K562 (cell line): ENCODE data around the gene ACHE. TPM values are rescaled to one million over a fixed set of nuclear protein-coding genes. Genes with fewer than 3 reads are reported as not detected.

Source experiments
- ATAC-seq: fragments of 200-7000 bp; cut with Tn5 transposase; 3 replicates; pipeline ENCODE4 v1.9.1; 2020; ENCODE audit warnings: moderate library complexity
- BruUV-seq: library from RNA; stranded (reverse); fragments of 400-500 nt; replicated peaks from 2 replicates; lab custom pipeline; 2021; lab: Mats Ljungman, UMichigan
- CTCF ChIA-PET: fragments of 300-600 bp; formaldehyde crosslinking; extraction: SDS; loops from one replicate; lab custom pipeline; 2021; ENCODE audit warnings: low intra/inter-chr PET ratio; lab: Yijun Ruan, JAX
- POLR2A ChIA-PET: fragments of 300-600, 350-650 bp; sonication (Branson Sonifier 250); formaldehyde crosslinking; extraction: SDS; loops from one replicate; lab custom pipeline; 2021; ENCODE audit warnings: antibody characterized with exemption, inconsistent platforms; lab: Yijun Ruan, JAX
- DNase-seq, 4 experiments: peaks; one replicate each; pipeline versions ENCODE4 v3.0.0 to v3.0.0-alpha.2; 2011 to 2018; ENCODE audit warnings: low spot score in 3 of 4, mixed read lengths in 3 of 4; ENCODE audit errors: extremely low read depth in 1 of 4
- FAIRE-seq: peaks from 2 replicates; lab custom pipeline; 2011; peaks lifted over from hg19 to GRCh38; lab: Jason Lieb, UNC
- H2AFZ ChIP-seq: 2 replicates; pipeline ENCODE4 v1.6.0; 2011; ENCODE audit warnings: low read depth, low read length, control low read depth, inconsistent platforms
- H3K27ac ChIP-seq: fragments of 200-600 bp; 3 replicates; pipeline ENCODE4 v1.8.0; 2011; ENCODE audit warnings: low read depth, mild to moderate bottlenecking, control low read depth, inconsistent platforms, low read length, moderate library complexity, mixed read lengths; ENCODE audit errors: extremely low read depth
- H3K27me3 ChIP-seq, 2 experiments: fragments of 300-600 bp in 1 of 2; 2 replicates in 1 of 2; 3 replicates in 1 of 2; pipeline versions ENCODE4 v1.6.0 to v1.8.0; 2011; ENCODE audit warnings: inconsistent platforms in 2 of 2, low read length in 2 of 2, mild to moderate bottlenecking in 1 of 2, mixed read lengths in 1 of 2, moderate library complexity in 1 of 2; ENCODE audit not compliant: control insufficient read depth in 2 of 2, insufficient read depth in 2 of 2
- H3K36me3 ChIP-seq: fragments of 300-600 bp; 3 replicates; pipeline ENCODE4 v1.8.0; 2011; ENCODE audit warnings: mild to moderate bottlenecking, low read length, inconsistent platforms; ENCODE audit not compliant: control insufficient read depth, insufficient read depth
- H3K4me1 ChIP-seq, 2 experiments: fragments of 200-600 bp in 1 of 2; replicated peaks in 1 of 2; 2 replicates in 1 of 2; 3 replicates in 1 of 2; pipeline versions ENCODE4 v1.5.1 to v1.8.0; 2011; ENCODE audit warnings: inconsistent platforms in 2 of 2, low read length in 2 of 2, mild to moderate bottlenecking in 1 of 2, mixed read lengths in 1 of 2, moderate library complexity in 1 of 2; ENCODE audit not compliant: control insufficient read depth in 2 of 2, insufficient read depth in 2 of 2
- H3K4me2 ChIP-seq: 2 replicates; pipeline ENCODE4 v1.6.1; 2011; ENCODE audit warnings: low read length, control low read depth, inconsistent platforms, mixed read lengths; ENCODE audit not compliant: insufficient read depth
- H3K4me3 ChIP-seq: fragments of 200-600 bp; sonication (generic), shearing (Covaris generic); 2 replicates; pipeline ENCODE4 v1.5.1; 2016; ENCODE audit warnings: control low read depth, inconsistent platforms
- H3K79me2 ChIP-seq: fragments of 200-600 bp; 3 replicates; pipeline ENCODE4 v1.8.0; 2011; ENCODE audit warnings: low read length, inconsistent platforms; ENCODE audit not compliant: control insufficient read depth, insufficient read depth
- H3K9ac ChIP-seq, 2 experiments: 2 replicates each; pipeline versions ENCODE4 v1.6.0 to v1.6.1; 2011; ENCODE audit warnings: low read depth in 2 of 2, low read length in 2 of 2, control low read depth in 1 of 2, inconsistent platforms in 1 of 2, mild to moderate bottlenecking in 1 of 2, mixed read lengths in 1 of 2; ENCODE audit not compliant: insufficient read depth in 1 of 2
- H3K9me1 ChIP-seq: one replicate; pipeline ENCODE4 v1.6.0; 2011; ENCODE audit warnings: inconsistent platforms, mild to moderate bottlenecking, low read length, moderate library complexity; ENCODE audit not compliant: control insufficient read depth, insufficient read depth
- H3K9me3 ChIP-seq: replicated peaks from 2 replicates; pipeline ENCODE4 v1.5.1; 2011; ENCODE audit warnings: low read depth, low read length, inconsistent platforms; ENCODE audit not compliant: control insufficient read depth, insufficient read depth
- H4K20me1 ChIP-seq: replicated peaks from 2 replicates; pipeline ENCODE4 v1.6.1; 2011; ENCODE audit warnings: low read length, inconsistent platforms, mixed read lengths; ENCODE audit not compliant: control insufficient read depth, insufficient read depth
- CHAMP1 ChIP-seq: fragments of 450-650 bp; IDR thresholded peaks from 2 replicates; pipeline ENCODE4 v1.6.1; 2016; ENCODE audit warnings: mild to moderate bottlenecking
- CREB5 ChIP-seq: fragments of 250-450 bp; sonication (Bioruptor Pico); IDR thresholded peaks from 2 replicates; pipeline ENCODE4 v1.5.0; 2020; ENCODE audit warnings: mild to moderate bottlenecking
- E2F1 ChIP-seq: sonication (generic); formaldehyde crosslinking; IDR thresholded peaks from 2 replicates; pipeline ENCODE4 v1.8.1; 2023; ENCODE audit warnings: mild to moderate bottlenecking, missing genetic modification reagents, moderate library complexity
- HDAC1 ChIP-seq, 2 experiments: fragments of 450-650 bp; IDR thresholded peaks; 2 replicates each; pipeline ENCODE4 v1.6.1; 2016 to 2017; ENCODE audit warnings: inconsistent platforms in 1 of 2, mild to moderate bottlenecking in 1 of 2, moderate library complexity in 1 of 2
- HMG20A ChIP-seq: fragments of 450-650 bp; formaldehyde crosslinking; conservative IDR thresholded peaks from 2 replicates; pipeline ENCODE4 v1.4.0; 2020; ENCODE audit warnings: mild to moderate bottlenecking, mixed read lengths
- HNRNPK ChIP-seq: fragments of 200-400 bp; formaldehyde crosslinking; IDR thresholded peaks from one replicate; pipeline ENCODE4 v1.6.1; 2018; ENCODE audit warnings: mild to moderate bottlenecking, low read depth, low read length; ENCODE audit not compliant: poor library complexity, severe bottlenecking
- MYBL2 ChIP-seq, 2 experiments: fragments of 450-650 bp in 1 of 2; sonication (generic) in 1 of 2; formaldehyde crosslinking in 1 of 2; IDR thresholded peaks; 2 replicates each; pipeline versions ENCODE4 v1.6.1 to v1.8.1; 2017 to 2022; ENCODE audit warnings: borderline replicate concordance in 1 of 2, inconsistent platforms in 1 of 2, low read depth in 1 of 2, mild to moderate bottlenecking in 1 of 2, missing genetic modification reagents in 1 of 2, moderate library complexity in 1 of 2
- TEAD4 ChIP-seq, 2 experiments: sonication (generic) in 1 of 2; formaldehyde crosslinking in 1 of 2; IDR thresholded peaks; 2 replicates each; pipeline versions ENCODE4 v1.6.1 to v1.8.0; 2012 to 2022; ENCODE audit warnings: borderline replicate concordance in 1 of 2, inconsistent platforms in 1 of 2, low read length in 1 of 2, mild to moderate bottlenecking in 1 of 2, missing genetic modification reagents in 1 of 2
- ZNF277 ChIP-seq: fragments of 250-450 bp; sonication (Bioruptor Pico); IDR thresholded peaks from 2 replicates; pipeline ENCODE4 v1.8.0; 2022; ENCODE audit warnings: inconsistent platforms, mild to moderate bottlenecking, moderate library complexity, borderline replicate concordance
- ZNF699 ChIP-seq: fragments of 250-450 bp; sonication (Bioruptor Pico); IDR thresholded peaks from 2 replicates; pipeline ENCODE4 v1.8.0; 2021; ENCODE audit warnings: mild to moderate bottlenecking, moderate library complexity; ENCODE audit not compliant: insufficient replicate concordance
- ZNF766 ChIP-seq: fragments of 200-800 bp; sonication (Bioruptor generic); conservative IDR thresholded peaks from 2 replicates; pipeline ENCODE4 v1.6.1; 2016; ENCODE audit warnings: missing genetic modification characterization, missing compliant biosample characterization
- WGBS: fragments of 100-300 bp; shearing (Covaris generic); methylation state at CpG from one replicate; pipeline ENCODE4 v1.1.6; 2016; ENCODE audit warnings: low coverage, mixed read lengths; ENCODE audit not compliant: insufficient coverage; ENCODE audit errors: missing lambda C conversion rate; 5-methylcytosine and 5-hydroxymethylcytosine counted together
- in situ Hi-C: fragments of 300-500 bp; cut with MboI; formaldehyde crosslinking; loops from 4 replicates; pipeline ENCODE4 v1.15.0; 2018; ENCODE audit warnings: inconsistent platforms, mixed read lengths
- intact Hi-C: fragments of 100-400 bp; cut with micrococcal nuclease; formaldehyde crosslinking; loops from 2 replicates; pipeline ENCODE4 v1.14.2; 2022
- polyA plus RNA-seq, 8 experiments: library from polyadenylated mRNA; depleted of rRNA in 4 of 8; stranded (reverse) in 5 of 8; unstranded in 3 of 8; fragments of >200 nt; fragmentation: Nextera tagmentation in 2 of 8; fragmentation: Illumina TruSeq in 1 of 8; extraction: Ambion mirVana in 2 of 8; extraction: Trizol in 1 of 8; gene quantifications; 2 replicates each; pipeline versions ENCODE4 v1.2.1 to v1.2.3, GENCODE V29; 2011 to 2014; ENCODE audit warnings: inconsistent platforms in 1 of 8, missing spikeins in 1 of 8
- total RNA-seq, 7 experiments: library from RNA; depleted of rRNA in 6 of 7; stranded (reverse); fragments of >200 nt in 6 of 7; fragmentation: Illumina TruSeq in 2 of 7; extraction: Trizol in 2 of 7; gene quantifications; 2 replicates each; pipeline versions ENCODE4 v1.2.1 to v1.2.3, GENCODE V29; 2011 to 2021; ENCODE audit warnings: low replicate concordance in 1 of 7

ACHE gene
- total and polyA plus RNA-seq, 9 of the 15 experiments (the other 6 are each of a cell fraction or from before 2014, with no cell fraction given), result 0.04 to 8.8 (median 1.9) TPM

GRCh38 chr7:100893318-100893895 is 2.3 kb downstream of the ACHE start:
- H3K27ac ChIP-seq, result no peak overlapping the region
- peaks cover 5% of the 10 kb centered on the region for H3K36me3 ChIP-seq
- FAIRE-seq, result no peak
- H3K4me3 ChIP-seq, result no peak overlapping the region
- H4K20me1 ChIP-seq, result no peaks in the 10 kb centered on the region
- H3K27me3 ChIP-seq, result no peaks in the 10 kb centered on the region
- POLR2A ChIA-PET, result interaction anchor here (1.8 kb wide), 1 partner anchor 18 kb away, joined by 6 read pairs; the partner anchor contains the start of gene SRRT
- CTCF ChIA-PET, result interaction anchor here (2.3 kb wide), 1 partner anchor 166 kb away, joined by 28 read pairs; no protein-coding TSS in a partner anchor
- WGBS, result 87% methylated on average over 27 of the region's 32 CpGs
- DNase-seq, result no peak
- H3K4me2 ChIP-seq, result no peak overlapping the region
- no peaks in the 10 kb centered on the region for H3K9me1 ChIP-seq
- peak overlapping the region in 1 of 2 experiments; percentile 90; a peak in 2 of 4 replicates for H3K9ac ChIP-seq
- in situ Hi-C loops, result loop anchor here (5.0 kb wide), 1 partner anchor 164 kb away; no protein-coding TSS in a partner anchor
- intact Hi-C loops, result no loop called here
- H3K9me3 ChIP-seq, result no peaks in the 10 kb centered on the region
- no peak overlapping the region for H2AFZ ChIP-seq
- BruUV-seq, result no TSS peak
- H3K4me1 ChIP-seq, result peaks cover 35 to 97% of the 10 kb centered on the region in 2 experiments
- H3K79me2 ChIP-seq, result peaks cover 17% of the 10 kb centered on the region
- no peak for ATAC-seq
- TF ChIP-seq HMG20A (CRISPR knock-in tag) (no peak), CREB5 (CRISPR knock-in tag) (no peak), MYBL2 (IDR thresholded peaks at IDR 0.05; ENCODE audit: low read depth) (no peak), MYBL2 (CRISPR knock-in tag; IDR thresholded peaks at IDR 0.05; ENCODE audit: borderline replicate concordance) (no peak), ZNF766 (CRISPR knock-in tag) (no peak), CHAMP1 (no peak), ZNF277 (CRISPR knock-in tag) (no peak), HNRNPK (no peak), ZNF699 (CRISPR knock-in tag) (no peak), E2F1 (CRISPR knock-in tag) (no peak), HDAC1 (IDR thresholded peaks at IDR 0.05) (no peak), TEAD4 (IDR thresholded peaks at IDR 0.05; ENCODE audit: low read length) (no peak), TEAD4 (CRISPR knock-in tag; IDR thresholded peaks at IDR 0.05; ENCODE audit: borderline replicate concordance) (no peak)
